ACC112 (cell line): ENCODE data around the gene HLA-DQB2.
"Not testable (repeated sequence)": the region's sequence is repeated elsewhere in the genome, so short reads cannot be mapped to it uniquely, and the experiment has no call there.

Experiments
- H2AFZ ChIP-seq: fragments of 200-600 bp; sonication (generic); one replicate; pipeline ENCODE4 v1.6.0; 2017; ENCODE audit warnings: antibody characterized with exemption, low read length; ENCODE audit not compliant: unreplicated experiment
- H3K27ac ChIP-seq: fragments of 200-600 bp; sonication (generic); 2 replicates; pipeline ENCODE4 v1.5.1; 2014; ENCODE audit warnings: low read depth, mild to moderate bottlenecking, antibody characterized with exemption, low read length, moderate library complexity
- H3K27me3 ChIP-seq: fragments of 200-600 bp; sonication (generic); 2 replicates; pipeline ENCODE4 v1.6.1; 2014; ENCODE audit warnings: mild to moderate bottlenecking, antibody characterized with exemption, low read length, moderate library complexity, mixed read lengths; ENCODE audit not compliant: insufficient read depth
- H3K36me3 ChIP-seq: fragments of 200-600 bp; sonication (generic); 2 replicates; pipeline ENCODE4 v1.6.1; 2016; ENCODE audit warnings: mild to moderate bottlenecking, antibody characterized with exemption, low read length, moderate library complexity, mixed read lengths; ENCODE audit not compliant: insufficient read depth
- H3K4me1 ChIP-seq: fragments of 200-600 bp; sonication (generic); one replicate; pipeline ENCODE4 v1.6.1; 2016; ENCODE audit warnings: low read length, mixed read lengths; ENCODE audit not compliant: insufficient read depth, unreplicated experiment, control insufficient read depth
- H3K4me3 ChIP-seq: fragments of 200-600 bp; sonication (generic); 2 replicates; pipeline ENCODE4 v1.5.1; 2014; ENCODE audit warnings: mild to moderate bottlenecking, low read depth, low read length
- H3K79me2 ChIP-seq: fragments of 200-600 bp; sonication (generic); one replicate; pipeline ENCODE4 v1.6.0; 2016; ENCODE audit warnings: low read length; ENCODE audit not compliant: control insufficient read depth, unreplicated experiment, insufficient read depth

Gene HLA-DQB2

GRCh38 chr6:32785781-32786533 lies 22.6 kb upstream of the HLA-DQB2 start:
- Histone ChIP-seq H2AFZ (no peak overlapping the region), H3K4me3 (no peak overlapping the region), H3K4me1 (no peaks in the 10 kb centered on the region), H3K79me2 (no peaks in the 10 kb centered on the region), H3K27ac (no peak overlapping the region), H3K36me3 (no peaks in the 10 kb centered on the region), H3K27me3 (peaks cover 62% of the 10 kb centered on the region)

GRCh38 chr6:32782923-32783322 lies 19.6 kb upstream of the HLA-DQB2 start:
- peaks cover 60% of the 10 kb centered on the region for H3K27me3 ChIP-seq
- H3K79me2 ChIP-seq = not testable (repeated sequence)

GRCh38 chr6:32779036-32779435 lies 15.7 kb upstream of the HLA-DQB2 start:
- Histone ChIP-seq H3K36me3 (no peaks in the 10 kb centered on the region), H3K4me3 (no peak overlapping the region), H2AFZ (no peak overlapping the region), H3K4me1 (no peaks in the 10 kb centered on the region), H3K79me2 (no peaks in the 10 kb centered on the region), H3K27ac (no peak overlapping the region), H3K27me3 (peaks cover 60% of the 10 kb centered on the region)

More at GRCh38 chr6:32782923-32783322, 19.6 kb upstream of the HLA-DQB2 start:
- not testable (repeated sequence) for H2AFZ ChIP-seq, H3K4me1 ChIP-seq, H3K27ac ChIP-seq, H3K4me3 ChIP-seq, H3K36me3 ChIP-seq

GRCh38 chr6:32775071-32775470 lies 11.7 kb upstream of the HLA-DQB2 start:
- Histone ChIP-seq H2AFZ (no peak overlapping the region), H3K36me3 (no peaks in the 10 kb centered on the region), H3K79me2 (no peaks in the 10 kb centered on the region), H3K27ac (no peak overlapping the region), H3K4me1 (no peaks in the 10 kb centered on the region), H3K4me3 (no peak overlapping the region), H3K27me3 (peaks cover 72% of the 10 kb centered on the region)

GRCh38 chr6:32774426-32774825 lies 11.1 kb upstream of the HLA-DQB2 start:
- Histone ChIP-seq H3K27me3 (peaks cover 72% of the 10 kb centered on the region), H3K27ac (no peak overlapping the region), H3K79me2 (no peaks in the 10 kb centered on the region), H3K36me3 (no peaks in the 10 kb centered on the region), H3K4me1 (no peaks in the 10 kb centered on the region), H2AFZ (no peak overlapping the region), H3K4me3 (no peak overlapping the region)

GRCh38 chr6:32772656-32773055 lies 9.3 kb upstream of the HLA-DQB2 start:
- Histone ChIP-seq H3K36me3 (no peaks in the 10 kb centered on the region), H3K4me3 (no peak overlapping the region), H3K27me3 (peaks cover 84% of the 10 kb centered on the region), H2AFZ (no peak overlapping the region), H3K79me2 (no peaks in the 10 kb centered on the region), H3K27ac (no peak overlapping the region), H3K4me1 (no peaks in the 10 kb centered on the region)

GRCh38 chr6:32764048-32764447 lies 716 bp upstream of the HLA-DQB2 start:
- no peak overlapping the region for H3K4me3 ChIP-seq
- no peak overlapping the region for H3K27ac ChIP-seq
- H3K27me3 ChIP-seq = peaks cover 94% of the 10 kb centered on the region
- H3K36me3 ChIP-seq = no peaks in the 10 kb centered on the region
- no peaks in the 10 kb centered on the region for H3K4me1 ChIP-seq
- no peaks in the 10 kb centered on the region for H3K79me2 ChIP-seq
- H2AFZ ChIP-seq = no peak overlapping the region

GRCh38 chr6:32761548-32761947 lies 1.8 kb downstream of the HLA-DQB2 start:
- no peak overlapping the region for H2AFZ ChIP-seq
- H3K36me3 ChIP-seq = no peaks in the 10 kb centered on the region
- H3K4me3 ChIP-seq = no peak overlapping the region
- no peaks in the 10 kb centered on the region for H3K4me1 ChIP-seq
- no peaks in the 10 kb centered on the region for H3K79me2 ChIP-seq
- H3K27me3 ChIP-seq = peaks cover 91% of the 10 kb centered on the region
- no peak overlapping the region for H3K27ac ChIP-seq

- no peaks in the 10 kb centered on the region for H3K4me1 ChIP-seq
- H3K36me3 ChIP-seq = no peaks in the 10 kb centered on the region
- H2AFZ ChIP-seq = no peak overlapping the region
- H3K4me3 ChIP-seq = no peak overlapping the region
- peaks cover 91% of the 10 kb centered on the region for H3K27me3 ChIP-seq
- no peaks in the 10 kb centered on the region for H3K79me2 ChIP-seq
- no peak overlapping the region for H3K27ac ChIP-seq
These were observed 2.3 kb downstream of the HLA-DQB2 start for GRCh38 chr6:32761072-32761471.

GRCh38 chr6:32759669-32760068 lies 3.7 kb downstream of the HLA-DQB2 start:
- Histone ChIP-seq H3K79me2 (no peaks in the 10 kb centered on the region), H2AFZ (no peak overlapping the region), H3K27me3 (peaks cover 92% of the 10 kb centered on the region), H3K36me3 (no peaks in the 10 kb centered on the region), H3K4me3 (no peak overlapping the region), H3K4me1 (no peaks in the 10 kb centered on the region), H3K27ac (no peak overlapping the region)

GRCh38 chr6:32752580-32752979 lies 10.8 kb downstream of the HLA-DQB2 start:
- no peak overlapping the region for H3K27ac ChIP-seq
- H3K36me3 ChIP-seq = no peaks in the 10 kb centered on the region

More at GRCh38 chr6:32752580-32752979, 10.8 kb downstream of the HLA-DQB2 start:
- no peak overlapping the region for H3K4me3 ChIP-seq
- peaks cover 85% of the 10 kb centered on the region for H3K27me3 ChIP-seq
- no peak overlapping the region for H2AFZ ChIP-seq
- no peaks in the 10 kb centered on the region for H3K4me1 ChIP-seq
- no peaks in the 10 kb centered on the region for H3K79me2 ChIP-seq
